HG03175 (cell line): ENCODE measurements around the gene RGS6.

ENCODE experiments used
- ATAC-seq: cut with Tn5 transposase; IDR thresholded peaks from one replicate; pipeline ENCODE4 v1.9.1; 2021; ENCODE audit warnings: mild to moderate bottlenecking, moderate library complexity; ENCODE audit not compliant: unreplicated experiment

Gene RGS6

GRCh38 chr14:72389200-72389599, 457.0 kb downstream of the RGS6 start:
- no peak for ATAC-seq

DNA sequence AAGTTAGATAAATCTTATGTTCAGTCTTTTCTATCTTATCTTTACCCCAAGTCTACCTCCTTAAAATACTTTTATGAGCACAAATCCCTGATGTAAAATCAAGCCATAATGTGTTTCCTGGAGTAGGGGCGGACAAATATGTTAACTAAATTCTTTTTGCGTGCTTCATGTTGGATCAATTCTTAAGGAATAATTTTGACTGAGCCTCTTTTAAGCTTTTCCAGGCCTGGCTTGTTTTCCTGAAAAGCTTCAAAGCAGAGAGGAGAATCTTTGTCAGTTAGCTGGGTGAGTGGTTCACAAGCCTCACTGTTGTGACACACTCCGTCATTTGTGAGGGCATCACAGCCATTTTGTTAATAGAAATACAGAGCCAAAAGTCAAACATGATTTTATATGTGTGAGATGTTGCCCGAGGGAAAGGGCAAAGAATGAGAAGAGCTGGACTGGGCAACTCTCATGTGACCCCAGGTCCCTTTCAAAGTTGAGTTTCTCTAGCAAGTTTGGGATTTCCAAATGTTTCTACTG, 468.9 kb downstream of the RGS6 start:
- no peak for ATAC-seq

- no peak for ATAC-seq
These were observed 469.6 kb downstream of the RGS6 start for GRCh38 chr14:72401632-72402376.

DNA sequence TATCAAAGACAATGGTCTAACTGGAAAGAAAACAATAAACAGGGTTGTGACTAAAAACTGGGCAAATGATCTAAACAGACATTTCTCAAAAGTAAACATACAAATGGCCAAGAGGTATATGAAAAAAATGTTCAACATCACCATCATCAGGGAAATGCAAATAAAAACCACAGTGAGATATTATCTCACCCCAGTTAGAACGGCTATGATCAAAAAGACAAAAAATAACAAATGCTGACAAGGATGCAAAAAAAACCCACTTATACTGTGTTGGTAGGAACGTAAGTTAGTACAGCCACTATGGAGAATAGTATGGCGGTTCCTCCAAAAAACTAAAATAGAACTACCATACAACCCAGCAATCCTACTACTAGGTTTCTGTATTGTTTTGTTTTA, 470.1 kb downstream of the RGS6 start:
- ATAC-seq: no peak

DNA sequence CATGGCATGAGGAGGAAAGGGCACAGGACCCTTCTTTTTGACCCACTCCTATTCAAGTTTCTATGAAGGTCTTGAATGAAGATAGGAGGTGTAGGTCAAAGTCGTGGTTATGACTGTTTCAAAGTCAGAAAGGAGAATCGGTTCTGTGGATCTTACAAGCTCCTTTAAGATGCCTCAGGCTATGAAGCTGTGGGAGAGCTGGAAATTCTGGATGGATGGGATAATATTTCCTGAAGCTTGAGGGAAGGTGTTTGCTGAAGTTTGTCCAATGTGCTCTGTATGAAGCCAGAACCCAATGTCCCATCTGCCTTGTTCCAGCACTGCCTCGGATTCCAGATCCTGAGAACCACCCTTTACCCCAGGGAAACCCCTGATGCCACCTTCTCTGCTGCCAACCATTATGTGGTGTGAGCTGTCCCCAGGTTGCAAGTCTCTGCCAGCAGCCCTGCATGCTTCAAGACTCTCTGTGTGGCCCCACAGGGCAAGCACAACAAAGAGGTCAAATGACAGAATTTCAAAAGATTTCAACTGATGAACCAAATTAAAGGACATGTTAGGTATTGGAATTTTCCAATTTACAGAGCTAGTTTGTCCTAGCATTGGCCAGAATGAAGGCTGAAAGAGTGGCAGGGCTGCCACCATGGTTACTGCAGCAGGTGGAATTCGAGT, 472.0 kb downstream of the RGS6 start:
- ATAC-seq: no peak

DNA sequence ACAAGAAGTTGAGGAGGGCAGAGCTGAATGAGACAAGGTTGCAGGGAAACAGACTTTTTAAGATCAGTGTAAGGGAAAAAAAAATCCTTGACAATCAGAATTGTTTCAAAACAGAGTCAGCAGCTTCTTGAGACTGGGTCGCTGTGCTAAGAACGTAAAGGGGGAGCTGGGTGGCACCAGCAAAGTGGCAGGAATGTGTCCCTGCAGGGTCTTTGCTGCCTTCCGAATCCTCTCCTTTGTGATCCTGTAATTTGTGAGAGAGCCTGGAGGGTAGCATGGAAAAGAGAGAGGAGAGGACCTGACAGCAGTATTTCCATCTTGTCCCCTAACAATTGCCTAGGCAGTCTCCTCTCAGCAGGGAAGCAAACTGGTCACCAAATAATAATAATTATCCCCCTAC, 472.8 kb downstream of the RGS6 start:
- ATAC-seq: no peak

GRCh38 chr14:72408020-72408419, 475.8 kb downstream of the RGS6 start:
- no peak for ATAC-seq

- ATAC-seq: no peak
These were observed 476.8 kb downstream of the RGS6 start for GRCh38 chr14:72409047-72409446.

GRCh38 chr14:72416081-72416849, 484.0 kb downstream of the RGS6 start:
- ATAC-seq: no peak

GRCh38 chr14:72416892-72417291, 484.7 kb downstream of the RGS6 start:
- ATAC-seq: no peak

- no peak for ATAC-seq
These were observed 486.6 kb downstream of the RGS6 start for GRCh38 chr14:72418806-72419205.

- no peak for ATAC-seq
These were observed 487.1 kb downstream of the RGS6 start for GRCh38 chr14:72419226-72419775.

DNA sequence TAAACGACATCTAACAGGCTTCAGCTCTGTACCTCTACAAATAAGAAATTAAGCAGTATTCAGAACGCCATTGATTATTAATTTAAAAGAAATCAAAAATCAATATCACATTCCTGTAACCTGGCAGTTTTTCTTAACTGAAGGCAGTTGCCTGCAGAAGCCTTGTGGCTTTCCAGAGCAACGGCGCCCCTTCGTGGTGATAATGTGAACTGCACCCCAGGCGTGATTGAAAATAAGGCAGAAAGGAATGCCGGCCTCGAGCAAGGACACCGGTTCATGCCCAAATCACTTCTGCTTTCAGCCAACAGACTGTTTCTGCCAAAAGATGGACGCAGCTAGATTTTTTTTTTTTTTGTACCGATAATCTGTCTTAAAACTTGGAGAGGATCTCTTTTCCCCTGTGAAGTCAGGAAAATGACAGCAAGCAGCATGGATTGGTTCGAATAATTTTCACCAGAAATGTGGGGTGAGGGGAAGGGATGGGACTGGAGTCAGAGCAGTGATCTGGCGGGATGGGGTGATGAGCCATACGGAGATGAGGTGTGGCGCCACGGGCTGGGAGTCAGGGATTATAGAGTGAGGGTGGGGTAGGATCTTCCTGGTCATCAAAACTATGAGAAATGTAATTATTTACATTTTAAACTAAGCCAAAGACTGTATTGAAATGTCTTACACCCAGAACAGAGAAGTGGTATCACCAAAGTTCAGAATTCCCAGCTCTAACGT, 488.7 kb downstream of the RGS6 start:
- ATAC-seq: no peak

DNA sequence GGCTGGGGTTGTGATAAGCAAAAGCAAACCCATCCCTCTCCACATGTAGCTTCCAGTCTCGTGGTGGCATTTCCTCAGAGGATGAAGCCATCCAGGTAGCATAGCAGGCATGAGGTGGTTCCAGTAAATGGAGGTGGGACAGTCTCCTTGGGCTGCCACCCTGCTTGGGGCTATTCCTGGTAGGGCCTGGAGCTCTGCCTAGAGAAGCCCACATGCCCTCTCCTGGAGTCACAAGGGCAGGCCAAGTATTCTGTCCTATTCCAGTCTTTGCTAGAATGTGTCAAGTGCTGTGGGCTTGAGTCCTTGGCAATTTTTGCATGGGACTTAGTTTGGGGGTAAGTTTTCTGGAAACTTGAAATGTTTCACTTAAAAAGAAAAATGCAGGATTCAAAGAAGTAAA, 491.7 kb downstream of the RGS6 start:
- ATAC-seq: no peak

DNA sequence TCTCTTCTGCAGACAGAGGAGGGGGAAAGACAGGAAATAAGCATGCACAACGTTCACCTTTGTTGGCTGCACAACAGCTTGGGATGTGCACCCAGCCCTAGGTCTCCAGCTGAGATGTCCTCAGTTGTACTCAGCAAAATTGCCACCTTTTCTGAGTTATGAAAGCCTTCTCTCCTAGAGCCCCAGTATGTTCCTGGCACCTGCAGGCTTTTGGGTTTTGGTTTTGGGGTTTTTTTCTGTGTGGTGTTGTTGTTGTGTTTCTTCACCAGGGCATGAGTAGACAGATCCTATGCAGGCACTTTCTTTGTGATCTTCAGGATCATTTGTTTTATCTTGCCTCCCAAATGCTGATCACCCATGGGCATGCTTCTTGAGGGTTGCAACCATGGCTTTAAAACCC, 498.2 kb downstream of the RGS6 start:
- no peak for ATAC-seq

DNA sequence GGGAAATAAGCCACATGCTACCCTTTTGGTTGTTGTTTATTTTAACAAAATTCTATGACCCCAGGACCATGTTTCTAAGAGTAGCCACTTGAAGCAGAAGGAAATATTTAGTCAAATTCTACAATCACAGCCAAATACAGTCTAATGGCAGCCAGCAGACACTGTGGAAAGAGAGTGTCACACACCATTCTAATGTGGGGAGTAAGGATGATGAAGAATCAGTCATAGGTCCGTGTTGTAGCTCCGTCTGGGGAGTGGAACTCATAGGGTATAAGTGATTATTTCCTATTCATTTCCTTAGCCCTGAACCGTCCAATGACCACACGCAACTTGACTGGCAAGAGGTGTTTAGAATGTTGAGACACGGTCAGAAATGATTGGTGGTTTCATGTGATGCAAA, 500.5 kb downstream of the RGS6 start:
- ATAC-seq: no peak

GRCh38 chr14:72433511-72433910, 501.3 kb downstream of the RGS6 start:
- no peak for ATAC-seq

GRCh38 chr14:72434856-72435255, 502.6 kb downstream of the RGS6 start:
- ATAC-seq: no peak

GRCh38 chr14:72439707-72440106, 507.5 kb downstream of the RGS6 start:
- no peak for ATAC-seq

GRCh38 chr14:72443256-72443655, 511.0 kb downstream of the RGS6 start:
- no peak for ATAC-seq

DNA sequence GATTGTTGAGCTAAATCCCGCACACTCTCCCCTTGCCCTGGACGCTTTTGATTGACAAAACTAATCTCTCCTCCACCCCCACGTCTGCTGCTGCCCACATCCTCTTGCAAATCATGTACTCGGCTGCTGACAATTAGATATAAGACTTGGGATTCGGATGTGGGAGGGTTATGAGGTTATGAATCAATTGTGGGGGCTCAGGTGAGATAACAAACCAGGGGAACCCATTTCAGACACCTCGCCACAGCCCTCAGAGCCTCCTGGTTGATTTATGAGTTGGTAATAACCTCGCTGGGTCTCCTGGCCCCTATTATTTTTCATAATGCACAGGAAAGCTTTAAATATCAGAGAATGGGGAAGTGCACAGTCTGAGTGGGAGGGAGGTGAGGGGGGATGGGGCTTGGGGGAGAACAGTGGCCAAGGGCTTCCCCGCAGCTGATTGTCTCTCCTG, 511.8 kb downstream of the RGS6 start:
- no peak for ATAC-seq
